Measurements from ENCODE around the gene RIC1. TPM values are rescaled to one million over a fixed set of nuclear protein-coding genes. Genes with fewer than 3 reads are reported as not detected.

Gene RIC1
- total RNA-seq, 4 donors from 2014 or later = 34.0 to 153 (median 37.3) TPM

GRCh38 chr9:5688109-5688508 is 59.2 kb downstream of the RIC1 start:
- Histone ChIP-seq H3K4me3 (no peak overlapping the region), H3K4me1 (peaks cover 4 to 18% of the 10 kb centered on the region in 2 donors), H3K27me3 (no peaks in the 10 kb centered on the region), H3K9me3 (no peaks in the 10 kb centered on the region), H3K27ac (no peak overlapping the region), H3K36me3 (no peaks in the 10 kb centered on the region)
- ATAC-seq (no peak), DNase-seq (no peak)
- intact Hi-C loops (cut with DNase I; ENCODE audit: low total_unique reads) = no loop called here
- in situ Hi-C loops (cut with MboI; ENCODE audit: low sequenced_read_pairs in 4 of 4) = no loop called here
- no peak for TF ChIP-seq CTCF (IDR thresholded peaks at IDR 0.05 in 4 of 5, conservative IDR thresholded peaks at IDR 0.05 in 1 of 5)

GRCh38 chr9:5690278-5690677 is 61.4 kb downstream of the RIC1 start:
- peaks cover 14 to 27% of the 10 kb centered on the region in 2 donors for H3K4me1 ChIP-seq
- intact Hi-C loops (cut with DNase I; ENCODE audit: low total_unique reads) (no loop called here), in situ Hi-C loops (cut with MboI; ENCODE audit: low sequenced_read_pairs in 4 of 4) (no loop called here)
- DNase-seq (no peak), ATAC-seq (no peak)
- no peak overlapping the region for H3K27ac ChIP-seq
- H3K27me3 ChIP-seq = no peaks in the 10 kb centered on the region
- no peaks in the 10 kb centered on the region for H3K36me3 ChIP-seq
- H3K4me3 ChIP-seq = no peak overlapping the region
- no peaks in the 10 kb centered on the region for H3K9me3 ChIP-seq
- TF ChIP-seq POLR2A (IDR thresholded peaks at IDR 0.05) = no peak
- TF ChIP-seq CTCF (IDR thresholded peaks at IDR 0.05 in 4 of 5, conservative IDR thresholded peaks at IDR 0.05 in 1 of 5) = no peak

- no peaks in the 10 kb centered on the region for H3K36me3 ChIP-seq
- peaks cover 38 to 41% of the 10 kb centered on the region in 2 donors for H3K4me1 ChIP-seq
- no peak overlapping the region for H3K27ac ChIP-seq
- no peak for ATAC-seq
- intact Hi-C loops (cut with DNase I; ENCODE audit: low total_unique reads) = no loop called here
- TF ChIP-seq POLR2A (IDR thresholded peaks at IDR 0.05) (no peak), CTCF (IDR thresholded peaks at IDR 0.05 in 4 of 5, conservative IDR thresholded peaks at IDR 0.05 in 1 of 5) (no peak)
- no peak overlapping the region for H3K4me3 ChIP-seq
- in situ Hi-C loops (cut with MboI; ENCODE audit: low sequenced_read_pairs in 4 of 4) = no loop called here
- no peak for DNase-seq
- H3K9me3 ChIP-seq = no peaks in the 10 kb centered on the region
- H3K27me3 ChIP-seq = no peaks in the 10 kb centered on the region
These were observed 67.0 kb downstream of the RIC1 start for GRCh38 chr9:5695860-5696259.

- ATAC-seq (no peak), DNase-seq (no peak)
- no peaks in the 10 kb centered on the region for H3K27me3 ChIP-seq
- in situ Hi-C loops (cut with MboI; ENCODE audit: low sequenced_read_pairs in 4 of 4) = no loop called here
- peaks cover 37 to 38% of the 10 kb centered on the region in 2 donors for H3K4me1 ChIP-seq
- no peaks in the 10 kb centered on the region for H3K9me3 ChIP-seq
- H3K27ac ChIP-seq = peak overlapping the region in 1 of 4 donors; percentile 11
- H3K36me3 ChIP-seq = no peaks in the 10 kb centered on the region
- intact Hi-C loops (cut with DNase I; ENCODE audit: low total_unique reads) = no loop called here
- H3K4me3 ChIP-seq = no peak overlapping the region
- TF ChIP-seq CTCF (IDR thresholded peaks at IDR 0.05 in 4 of 5, conservative IDR thresholded peaks at IDR 0.05 in 1 of 5) (no peak), POLR2A (IDR thresholded peaks at IDR 0.05) (no peak)
These were observed 68.0 kb downstream of the RIC1 start for GRCh38 chr9:5696884-5697283.

GRCh38 chr9:5698004-5698403 is 69.1 kb downstream of the RIC1 start:
- in situ Hi-C loops (cut with MboI; ENCODE audit: low sequenced_read_pairs in 4 of 4) = no loop called here
- peaks cover 33 to 34% of the 10 kb centered on the region in 2 donors for H3K4me1 ChIP-seq
- H3K4me3 ChIP-seq = no peak overlapping the region
- no peaks in the 10 kb centered on the region for H3K27me3 ChIP-seq
- H3K9me3 ChIP-seq = no peaks in the 10 kb centered on the region
- ATAC-seq (no peak), DNase-seq (no peak)
- intact Hi-C loops (cut with DNase I; ENCODE audit: low total_unique reads) = no loop called here
- no peaks in the 10 kb centered on the region for H3K36me3 ChIP-seq
- H3K27ac ChIP-seq = no peak overlapping the region
- TF ChIP-seq POLR2A (IDR thresholded peaks at IDR 0.05) = no peak
- TF ChIP-seq CTCF (IDR thresholded peaks at IDR 0.05 in 4 of 5, conservative IDR thresholded peaks at IDR 0.05 in 1 of 5) = no peak
